ENCODE results near the gene FGF13.
A peak's percentile ranks its signal among the peaks of the same experiment; 100 is the strongest.

DNA sequence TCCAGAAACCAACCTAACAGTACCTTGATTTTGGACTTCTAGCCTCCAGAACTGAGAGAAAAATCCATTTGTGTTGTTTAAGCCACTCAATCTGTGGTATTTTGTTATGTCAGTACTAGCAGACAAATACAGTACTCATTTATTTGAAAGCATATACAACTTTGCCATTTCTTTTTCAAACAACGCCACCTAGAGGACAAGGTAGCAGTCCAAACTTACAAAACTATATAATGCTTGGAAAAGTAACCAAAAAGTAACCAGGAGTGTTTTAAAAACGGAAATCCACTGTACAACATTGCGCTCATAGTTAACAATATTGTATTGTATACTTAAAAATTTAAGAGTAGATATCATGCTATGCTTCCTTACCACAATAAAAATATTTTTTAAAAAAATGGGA, 37.0 kb upstream of the FGF13 start:
- TF ChIP-seq POLR2A (IDR thresholded peaks at IDR 0.05) = no peak
- peak in 5 of 7 experiments; percentile 12 to 40 (median 27) for TF ChIP-seq CTCF (IDR thresholded peaks at IDR 0.05)
